B cell (primary cell): ENCODE data around the gene PRELID3B.

ENCODE experiments used
- EZH2 ChIP-seq: IDR thresholded peaks from 2 replicates; pipeline ENCODE4 v1.6.1; 2012; ENCODE audit warnings: borderline replicate concordance, low read depth, mild to moderate bottlenecking, moderate library complexity, low read length; ENCODE audit not compliant: insufficient read depth, poor library complexity, severe bottlenecking
- TF ChIP-seq, protein P1 (sequence below): fragments of 200-600 bp; IDR thresholded peaks from one replicate; pipeline ENCODE4 v1.8.0; 2022; ENCODE audit warnings: antibody characterized with exemption, mild to moderate bottlenecking

DNA sequence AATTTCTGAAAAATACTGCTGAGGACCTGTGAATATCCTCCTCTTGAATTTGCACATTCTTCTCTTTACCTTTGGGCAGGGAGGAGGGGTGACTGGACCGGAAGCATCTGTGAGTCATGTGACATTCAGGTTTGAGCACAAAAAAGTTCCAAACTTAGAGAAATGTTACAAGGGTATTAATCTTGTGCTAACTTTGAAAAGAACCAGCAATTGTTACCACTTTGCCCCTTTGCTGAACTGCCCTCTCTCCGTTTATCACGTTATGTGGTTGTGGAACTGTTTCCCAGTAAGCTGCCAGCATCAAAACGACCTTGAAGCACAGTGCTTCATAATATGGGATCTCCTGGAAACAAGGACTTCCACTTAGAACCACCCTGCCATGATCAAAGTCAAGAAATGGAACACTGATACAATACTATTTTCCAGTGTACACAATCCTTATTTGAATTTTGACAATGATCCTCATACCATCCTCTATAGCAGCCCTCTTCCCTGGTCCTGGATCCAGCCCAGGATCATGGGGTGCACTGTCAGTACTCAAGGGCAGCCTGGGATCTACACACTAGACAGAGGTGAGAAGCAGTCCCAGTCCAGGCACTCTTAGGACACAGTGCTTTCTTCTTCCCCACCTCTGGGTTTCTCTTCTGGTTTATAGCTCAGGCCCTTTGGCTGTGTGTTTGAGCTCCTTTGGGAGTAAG lies 25.6 kb downstream of the PRELID3B start:
- TF ChIP-seq, protein P1, sequence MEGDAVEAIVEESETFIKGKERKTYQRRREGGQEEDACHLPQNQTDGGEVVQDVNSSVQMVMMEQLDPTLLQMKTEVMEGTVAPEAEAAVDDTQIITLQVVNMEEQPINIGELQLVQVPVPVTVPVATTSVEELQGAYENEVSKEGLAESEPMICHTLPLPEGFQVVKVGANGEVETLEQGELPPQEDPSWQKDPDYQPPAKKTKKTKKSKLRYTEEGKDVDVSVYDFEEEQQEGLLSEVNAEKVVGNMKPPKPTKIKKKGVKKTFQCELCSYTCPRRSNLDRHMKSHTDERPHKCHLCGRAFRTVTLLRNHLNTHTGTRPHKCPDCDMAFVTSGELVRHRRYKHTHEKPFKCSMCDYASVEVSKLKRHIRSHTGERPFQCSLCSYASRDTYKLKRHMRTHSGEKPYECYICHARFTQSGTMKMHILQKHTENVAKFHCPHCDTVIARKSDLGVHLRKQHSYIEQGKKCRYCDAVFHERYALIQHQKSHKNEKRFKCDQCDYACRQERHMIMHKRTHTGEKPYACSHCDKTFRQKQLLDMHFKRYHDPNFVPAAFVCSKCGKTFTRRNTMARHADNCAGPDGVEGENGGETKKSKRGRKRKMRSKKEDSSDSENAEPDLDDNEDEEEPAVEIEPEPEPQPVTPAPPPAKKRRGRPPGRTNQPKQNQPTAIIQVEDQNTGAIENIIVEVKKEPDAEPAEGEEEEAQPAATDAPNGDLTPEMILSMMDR, result no peak
- TF ChIP-seq EZH2, result no peak
